HG03108 (cell line): ENCODE data around the gene STK11.
A peak's percentile ranks its signal among the peaks of the same experiment; 100 is the strongest.

Source experiments
- ATAC-seq: cut with Tn5 transposase; IDR thresholded peaks from one replicate; pipeline ENCODE4 v1.9.1; 2021; ENCODE audit warnings: moderate library complexity; ENCODE audit not compliant: unreplicated experiment

Gene STK11

GRCh38 chr19:1271528-1272422, 66.2 kb downstream of the STK11 start:
- no peak for ATAC-seq

GRCh38 chr19:1272423-1273262, 67.1 kb downstream of the STK11 start:
- ATAC-seq: no peak

- ATAC-seq: no peak
Observed at GRCh38 chr19:1273263-1274041, 67.9 kb downstream of the STK11 start.

GRCh38 chr19:1274081-1274851, 68.7 kb downstream of the STK11 start:
- ATAC-seq: no peak

- no peak for ATAC-seq
Observed at GRCh38 chr19:1274852-1275259, 69.3 kb downstream of the STK11 start.

GRCh38 chr19:1275260-1275975, 69.8 kb downstream of the STK11 start, which contains the start of gene FAM174C:
TSS of gene FAM174C (plus strand) at chr19:1275530. CDS start at chr19:1275550, 20 bp downstream.
- peak; percentile 67 for ATAC-seq

GRCh38 chr19:1275976-1276627, 70.5 kb downstream of the STK11 start:
- no peak for ATAC-seq

GRCh38 chr19:1276628-1277022, 71.0 kb downstream of the STK11 start:
- ATAC-seq: no peak

GRCh38 chr19:1277061-1277460, 71.5 kb downstream of the STK11 start:
- no peak for ATAC-seq
